ENCODE data around the gene CACNB4.

- TF ChIP-seq CTCF (IDR thresholded peaks at IDR 0.05 in 8 of 11, conservative IDR thresholded peaks at IDR 0.05 in 3 of 11) (no peak), POLR2A (IDR thresholded peaks at IDR 0.05) (no peak), POLR2AphosphoS5 (IDR thresholded peaks at IDR 0.05) (no peak)
These were observed 125.6 kb downstream of the CACNB4 start for GRCh38 chr2:151973013-151973900.
